Cardiac muscle cell (in vitro differentiated cells and primary cell): Measurements from ENCODE around the gene NINJ2. TPM values are rescaled to one million over a fixed set of nuclear protein-coding genes. Genes with fewer than 3 reads are reported as not detected.

Experiments
- DNase-seq, 2 donors: peaks; one replicate each; pipeline versions ENCODE4 v3.0.0 to v3.0.0-alpha.2; 2010 to 2017; ENCODE audit warnings: low read depth in 1 of 2, low spot score in 1 of 2
- H3K27ac ChIP-seq: fragments of 200-600 bp; sonication (generic); 2 replicates; pipeline ENCODE4 v1.5.1; 2016
- H3K27me3 ChIP-seq: fragments of 200-600 bp; sonication (generic); 2 replicates; pipeline ENCODE4 v1.6.0; 2016; ENCODE audit warnings: control low read depth
- H3K36me3 ChIP-seq: fragments of 200-600 bp; sonication (generic); 2 replicates; pipeline ENCODE4 v1.5.1; 2016; ENCODE audit warnings: control low read depth
- H3K4me1 ChIP-seq: fragments of 200-600 bp; sonication (generic); 2 replicates; pipeline ENCODE4 v1.8.1; 2017; ENCODE audit warnings: low read depth, mild to moderate bottlenecking, mixed run types
- H3K4me3 ChIP-seq: fragments of 200-600 bp; sonication (generic); 2 replicates; pipeline ENCODE4 v1.5.1; 2016; ENCODE audit warnings: mild to moderate bottlenecking
- H3K9me3 ChIP-seq: fragments of 200-600 bp; sonication (generic); 2 replicates; pipeline ENCODE4 v1.5.1; 2017; ENCODE audit warnings: low read depth, mild to moderate bottlenecking, control low read depth
- CTCF ChIP-seq: IDR thresholded peaks from 2 replicates; pipeline ENCODE4 v1.5.1; 2012; ENCODE audit warnings: low read depth, mild to moderate bottlenecking, low read length
- polyA plus RNA-seq: library from polyadenylated mRNA; unstranded; fragments of >200 nt; fragmentation: Nextera tagmentation; extraction: Ambion mirVana; gene quantifications from 2 replicates; pipeline ENCODE4 v1.2.1, GENCODE V29; 2016
- total RNA-seq: library from RNA; depleted of rRNA; stranded (reverse); fragments of >200 nt; gene quantifications from 2 replicates; pipeline ENCODE4 v1.2.3, GENCODE V29; 2016

Gene NINJ2
- total and polyA plus RNA-seq, 2 experiments from 2014 or later: 2.3 TPM; not detected in 1

- Histone ChIP-seq H3K27me3 (no peaks in the 10 kb centered on the region), H3K36me3 (no peaks in the 10 kb centered on the region), H3K4me3 (no peak overlapping the region), H3K9me3 (no peaks in the 10 kb centered on the region), H3K27ac (no peak overlapping the region), H3K4me1 (no peaks in the 10 kb centered on the region)
- TF ChIP-seq CTCF: no peak
- no peak for DNase-seq
Measured at GRCh38 chr12:678747-679712, 15.8 kb upstream of the NINJ2 start.

GRCh38 chr12:675562-675961 lies 12.3 kb upstream of the NINJ2 start:
- H3K27me3 ChIP-seq: no peaks in the 10 kb centered on the region
- no peaks in the 10 kb centered on the region for H3K9me3 ChIP-seq
- H3K4me3 ChIP-seq: no peak overlapping the region
- no peak for TF ChIP-seq CTCF
- no peaks in the 10 kb centered on the region for H3K36me3 ChIP-seq
- H3K4me1 ChIP-seq: no peaks in the 10 kb centered on the region
- no peak overlapping the region for H3K27ac ChIP-seq
- no peak for DNase-seq

GRCh38 chr12:674272-674781 lies 11.1 kb upstream of the NINJ2 start:
- H3K4me1 ChIP-seq: no peaks in the 10 kb centered on the region
- no peaks in the 10 kb centered on the region for H3K36me3 ChIP-seq
- no peak overlapping the region for H3K27ac ChIP-seq
- no peaks in the 10 kb centered on the region for H3K9me3 ChIP-seq
- no peak overlapping the region for H3K4me3 ChIP-seq
- DNase-seq: no peak
- no peak for TF ChIP-seq CTCF
- H3K27me3 ChIP-seq: no peaks in the 10 kb centered on the region

- H3K27ac ChIP-seq: no peak overlapping the region
- H3K36me3 ChIP-seq: no peaks in the 10 kb centered on the region
- H3K27me3 ChIP-seq: no peaks in the 10 kb centered on the region
- H3K4me3 ChIP-seq: no peak overlapping the region
- H3K4me1 ChIP-seq: no peaks in the 10 kb centered on the region
- DNase-seq: no peak
- H3K9me3 ChIP-seq: no peaks in the 10 kb centered on the region
- no peak for TF ChIP-seq CTCF
Measured at GRCh38 chr12:673849-674248, 10.6 kb upstream of the NINJ2 start.

GRCh38 chr12:669576-669945 lies 6.3 kb upstream of the NINJ2 start:
- no peak overlapping the region for H3K4me3 ChIP-seq
- H3K36me3 ChIP-seq: no peaks in the 10 kb centered on the region
- no peak for TF ChIP-seq CTCF
- H3K4me1 ChIP-seq: no peaks in the 10 kb centered on the region
- no peaks in the 10 kb centered on the region for H3K9me3 ChIP-seq
- H3K27me3 ChIP-seq: no peaks in the 10 kb centered on the region
- H3K27ac ChIP-seq: no peak overlapping the region
- DNase-seq: no peak
